AG09309 (cell line): Measurements from ENCODE around the gene IRF2.

Experiments used
- DNase-seq: peaks from one replicate; pipeline ENCODE4 v3.0.0-alpha.2; 2010; ENCODE audit warnings: low read depth
- H3K4me3 ChIP-seq: 2 replicates; pipeline ENCODE4 v1.5.1; 2011; ENCODE audit warnings: mild to moderate bottlenecking, low read depth, low read length, moderate library complexity; ENCODE audit not compliant: control insufficient read depth
- CTCF ChIP-seq: IDR thresholded peaks from 2 replicates; pipeline ENCODE4 v1.5.1; 2011; ENCODE audit warnings: mild to moderate bottlenecking, low read depth, low read length, inconsistent platforms; ENCODE audit not compliant: insufficient read depth, control insufficient read depth; ENCODE audit errors: missing control alignments

IRF2 gene

GRCh38 chr4:184439856-184440594 lies 34.3 kb downstream of the IRF2 start:
- no peak for TF ChIP-seq CTCF
- H3K4me3 ChIP-seq: no peak overlapping the region
- DNase-seq: peak; percentile 23

DNA sequence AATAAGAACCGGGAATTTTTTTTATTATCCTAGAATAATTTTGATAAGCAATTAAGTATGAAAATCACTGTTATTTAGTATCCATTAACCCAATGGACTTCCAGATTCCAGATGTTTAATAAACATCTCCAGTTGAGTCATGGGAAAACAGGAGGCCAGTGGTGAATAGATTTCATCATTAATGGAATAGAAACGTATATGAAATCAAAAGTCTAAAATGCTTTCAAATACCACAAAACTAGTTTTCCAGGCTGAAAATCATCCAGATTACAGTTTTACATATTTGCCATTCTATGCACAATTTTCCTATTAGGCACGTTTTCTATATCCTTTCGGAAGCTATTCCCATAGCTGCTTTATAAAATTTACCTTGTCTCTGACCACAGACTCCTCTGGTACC lies 35.0 kb downstream of the IRF2 start:
- DNase-seq: no peak
- no peak overlapping the region for H3K4me3 ChIP-seq
- no peak for TF ChIP-seq CTCF

- TF ChIP-seq CTCF: no peak
- no peak overlapping the region for H3K4me3 ChIP-seq
- DNase-seq: no peak
Measured at GRCh38 chr4:184438375-184438774, 36.0 kb downstream of the IRF2 start.

DNA sequence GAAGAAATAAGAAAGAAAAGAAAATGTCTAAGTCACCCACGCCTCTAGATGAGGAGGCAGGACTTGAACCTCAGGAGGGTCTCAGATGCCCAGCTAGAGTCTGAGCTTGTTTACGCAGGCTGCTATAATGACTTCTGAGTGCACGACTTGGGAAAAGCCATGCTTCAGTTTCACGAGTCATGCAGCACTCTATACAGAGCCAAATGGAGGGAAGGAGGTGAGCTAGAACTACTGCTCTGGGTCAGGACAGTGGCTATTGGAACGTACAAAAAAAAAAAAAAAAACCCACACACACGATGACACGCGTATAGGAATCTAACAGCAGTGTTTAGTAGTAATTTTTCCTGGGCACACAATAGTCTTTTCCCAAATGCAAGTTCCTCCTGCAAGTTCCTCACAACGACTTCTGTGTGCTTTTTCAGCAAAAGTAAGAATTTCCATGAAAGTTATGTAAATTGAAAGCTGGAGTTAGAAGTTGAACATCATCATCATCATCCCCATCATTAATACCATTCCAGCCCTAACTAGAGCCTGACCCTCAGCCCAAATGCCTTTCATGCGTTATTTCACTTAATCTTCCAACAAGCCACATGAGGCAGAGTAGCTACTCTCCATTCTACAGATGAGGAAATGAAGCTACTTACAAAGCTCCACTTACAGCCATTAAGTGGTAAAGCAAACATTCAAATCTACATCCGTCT lies 36.6 kb downstream of the IRF2 start:
- no peak for TF ChIP-seq CTCF
- DNase-seq: no peak
- H3K4me3 ChIP-seq: no peak overlapping the region

- no peak for TF ChIP-seq CTCF
- no peak overlapping the region for H3K4me3 ChIP-seq
- no peak for DNase-seq
Measured at GRCh38 chr4:184434501-184435066, 39.8 kb downstream of the IRF2 start.

DNA sequence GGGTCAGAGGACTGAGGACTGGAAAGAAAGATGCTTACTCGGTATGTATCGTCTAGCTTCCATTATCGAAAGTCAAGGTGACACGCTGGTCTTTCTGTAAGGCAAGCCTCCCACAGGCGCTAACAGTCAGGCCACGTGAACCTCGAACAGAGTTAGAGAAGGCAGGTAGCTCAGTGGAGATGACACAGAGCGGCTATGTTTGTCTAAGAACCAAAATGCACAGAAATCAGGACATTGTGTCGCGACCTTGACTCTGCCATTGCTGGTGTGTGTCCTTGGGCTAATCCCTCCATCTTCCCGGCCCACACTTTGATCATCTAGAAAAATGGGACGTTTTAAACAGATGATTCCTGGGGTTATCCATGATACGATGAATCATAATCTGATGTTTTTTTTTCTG lies 40.3 kb downstream of the IRF2 start:
- no peak for TF ChIP-seq CTCF
- DNase-seq: no peak
- H3K4me3 ChIP-seq: no peak overlapping the region
